Hepatocyte (in vitro differentiated cells): ENCODE data around the gene PAOX. TPM values are rescaled to one million over a fixed set of nuclear protein-coding genes. Genes with fewer than 3 reads are reported as not detected.

Experiments used
- DNase-seq: peaks from one replicate; pipeline ENCODE4 v3.0.0-alpha.2; 2016; ENCODE audit warnings: low spot score
- H2AFZ ChIP-seq: fragments of 200-600 bp; sonication (generic); 2 replicates; pipeline ENCODE4 v1.6.0; 2016; ENCODE audit warnings: antibody characterized with exemption, mild to moderate bottlenecking
- H3K27ac ChIP-seq: fragments of 200-600 bp; sonication (generic); 2 replicates; pipeline ENCODE4 v1.5.1; 2016; ENCODE audit warnings: mild to moderate bottlenecking
- H3K27me3 ChIP-seq: fragments of 200-600 bp; sonication (generic); 2 replicates; pipeline ENCODE4 v1.6.1; 2016
- H3K36me3 ChIP-seq: fragments of 200-600 bp; sonication (generic); replicated peaks from 2 replicates; pipeline ENCODE4 v1.5.1; 2016; ENCODE audit warnings: low read depth; ENCODE audit not compliant: insufficient read depth
- H3K4me1 ChIP-seq: fragments of 200-600 bp; sonication (generic); 2 replicates; pipeline ENCODE4 v1.5.1; 2016; ENCODE audit warnings: mild to moderate bottlenecking, moderate library complexity; ENCODE audit not compliant: insufficient read depth
- H3K4me2 ChIP-seq: fragments of 200-600 bp; sonication (generic); 2 replicates; pipeline ENCODE4 v1.6.0; 2016
- H3K4me3 ChIP-seq: fragments of 200-600 bp; sonication (generic); 2 replicates; pipeline ENCODE4 v1.5.1; 2016; ENCODE audit warnings: mild to moderate bottlenecking
- H3K79me2 ChIP-seq: fragments of 200-600 bp; sonication (generic); 2 replicates; pipeline ENCODE4 v1.6.0; 2017; ENCODE audit warnings: mild to moderate bottlenecking
- H3K9me2 ChIP-seq: fragments of 200-600 bp; sonication (generic); replicated peaks from 2 replicates; pipeline ENCODE4 v1.6.0; 2017; ENCODE audit warnings: mild to moderate bottlenecking; ENCODE audit not compliant: insufficient read depth
- H3K9me3 ChIP-seq: fragments of 200-600 bp; sonication (generic); 2 replicates; pipeline ENCODE4 v1.5.1; 2016; ENCODE audit warnings: low read depth, mild to moderate bottlenecking
- H4K20me1 ChIP-seq: fragments of 200-600 bp; sonication (generic); 2 replicates; pipeline ENCODE4 v1.6.0; 2016; ENCODE audit warnings: mild to moderate bottlenecking; ENCODE audit not compliant: insufficient read depth, poor library complexity, severe bottlenecking
- CTCF ChIP-seq: fragments of 200-600 bp; sonication (generic); IDR thresholded peaks from 2 replicates; pipeline ENCODE4 v1.5.1; 2016; ENCODE audit warnings: antibody characterized with exemption, mild to moderate bottlenecking; ENCODE audit not compliant: poor library complexity
- EZH2 ChIP-seq: fragments of 200-600 bp; sonication (generic); IDR thresholded peaks from 2 replicates; pipeline ENCODE4 v1.6.1; 2016; ENCODE audit warnings: antibody characterized with exemption, mild to moderate bottlenecking, borderline replicate concordance
- EZH2phosphoT487 ChIP-seq: fragments of 200-600 bp; sonication (generic); IDR thresholded peaks from one replicate; pipeline ENCODE4 v1.6.1; 2018; ENCODE audit warnings: antibody characterized with exemption, mild to moderate bottlenecking, low read depth, moderate library complexity; ENCODE audit not compliant: unreplicated experiment, severe bottlenecking
- WGBS: methylation state at CpG from one replicate; pipeline ENCODE4 v1.1.6; 2016; ENCODE audit warnings: low lambda C conversion rate; ENCODE audit errors: missing lambda C conversion rate; 5-methylcytosine and 5-hydroxymethylcytosine counted together
- polyA plus RNA-seq: library from polyadenylated mRNA; unstranded; fragments of >200 nt; fragmentation: Nextera tagmentation; extraction: Ambion mirVana; gene quantifications from 2 replicates; pipeline ENCODE4 v1.2.1, GENCODE V29; 2016
- total RNA-seq: library from RNA; depleted of rRNA; stranded (reverse); fragments of >200 nt; gene quantifications from 2 replicates; pipeline ENCODE4 v1.2.3, GENCODE V29; 2014

PAOX gene
- total and polyA plus RNA-seq, 2 experiments from 2014 or later = 11.5 to 19.6 TPM

GRCh38 chr10:133351408-133352318 lies 27.4 kb upstream of the PAOX start:
- no peaks in the 10 kb centered on the region for H3K79me2 ChIP-seq
- H3K4me3 ChIP-seq = no peak overlapping the region
- no peak overlapping the region for H2AFZ ChIP-seq
- TF ChIP-seq EZH2 = no peak
- TF ChIP-seq CTCF = no peak
- TF ChIP-seq EZH2phosphoT487 = no peak
- H3K4me2 ChIP-seq = no peak overlapping the region
- no peaks in the 10 kb centered on the region for H3K9me2 ChIP-seq
- H4K20me1 ChIP-seq = no peaks in the 10 kb centered on the region
- no peak for DNase-seq
- peaks cover 6% of the 10 kb centered on the region for H3K4me1 ChIP-seq
- 72% methylated on average over 21 of the region's 24 CpGs for WGBS
- no peak overlapping the region for H3K27ac ChIP-seq
- no peaks in the 10 kb centered on the region for H3K27me3 ChIP-seq
- no peaks in the 10 kb centered on the region for H3K36me3 ChIP-seq
- no peaks in the 10 kb centered on the region for H3K9me3 ChIP-seq

GRCh38 chr10:133353202-133353959 lies 25.7 kb upstream of the PAOX start:
- WGBS = 78% methylated on average over 16 of the region's 16 CpGs
- TF ChIP-seq EZH2phosphoT487 (no peak), CTCF (no peak), EZH2 (no peak)

GRCh38 chr10:133353988-133354605 lies 25.0 kb upstream of the PAOX start:
- Histone ChIP-seq H3K79me2 (no peaks in the 10 kb centered on the region), H4K20me1 (no peaks in the 10 kb centered on the region), H3K9me2 (no peaks in the 10 kb centered on the region), H3K4me3 (no peak overlapping the region), H3K4me2 (no peak overlapping the region), H3K27ac (no peak overlapping the region), H2AFZ (no peak overlapping the region), H3K9me3 (no peaks in the 10 kb centered on the region), H3K27me3 (no peaks in the 10 kb centered on the region), H3K4me1 (peaks cover 12% of the 10 kb centered on the region), H3K36me3 (no peaks in the 10 kb centered on the region)
- no peak for DNase-seq
- 95% methylated on average over 13 of the region's 16 CpGs for WGBS
- TF ChIP-seq CTCF (no peak), EZH2 (no peak)

More at GRCh38 chr10:133353202-133353959, 25.7 kb upstream of the PAOX start:
- Histone ChIP-seq H4K20me1 (no peaks in the 10 kb centered on the region), H3K36me3 (no peaks in the 10 kb centered on the region), H2AFZ (no peak overlapping the region), H3K79me2 (no peaks in the 10 kb centered on the region), H3K4me1 (peaks cover 12% of the 10 kb centered on the region), H3K4me2 (no peak overlapping the region), H3K4me3 (no peak overlapping the region), H3K9me2 (no peaks in the 10 kb centered on the region), H3K27ac (no peak overlapping the region), H3K9me3 (no peaks in the 10 kb centered on the region), H3K27me3 (no peaks in the 10 kb centered on the region)
- no peak for DNase-seq
